HEK293 (cell line): Measurements from ENCODE around the gene SWAP70.

Experiments used
- CTCF ChIA-PET: fragments of 350-600 bp; formaldehyde crosslinking; extraction: SDS; loops from one replicate; lab custom pipeline; 2021; ENCODE audit warnings: antibody characterized with exemption; lab: Yijun Ruan, JAX
- POLR2A ChIA-PET: fragments of 300-600 bp; formaldehyde crosslinking; extraction: SDS; loops from one replicate; lab custom pipeline; 2020; ENCODE audit warnings: antibody characterized with exemption, inconsistent platforms; lab: Yijun Ruan, JAX
- H3K27ac ChIP-seq: fragments of 200-500 bp; sonication (Bioruptor generic); 2 replicates; pipeline ENCODE4 v1.5.1; 2014; ENCODE audit warnings: low read depth, low read length, control low read depth, inconsistent platforms; ENCODE audit errors: extremely low read depth
- H3K36me3 ChIP-seq, 2 experiments: fragments of 200-500 bp in 1 of 2; sonication (Bioruptor generic) in 1 of 2; 1 replicate in 1 of 2; 2 replicates in 1 of 2; pipeline ENCODE4 v1.5.1; 2014 to 2017; ENCODE audit warnings: inconsistent platforms in 2 of 2, low read length in 2 of 2; ENCODE audit not compliant: control insufficient read depth in 2 of 2, insufficient read depth in 1 of 2
- H3K4me1 ChIP-seq: fragments of 200-500 bp; sonication (Bioruptor generic); 2 replicates; pipeline ENCODE4 v1.5.1; 2014; ENCODE audit warnings: mild to moderate bottlenecking, low read length, inconsistent platforms; ENCODE audit not compliant: control insufficient read depth, insufficient read depth
- H3K4me3 ChIP-seq: 2 replicates; pipeline ENCODE4 v1.5.1; 2011; ENCODE audit warnings: low read depth, mild to moderate bottlenecking, control low read depth, low read length, moderate library complexity
- H3K9me3 ChIP-seq: fragments of 200-500 bp; sonication (Bioruptor generic); 2 replicates; pipeline ENCODE4 v1.5.1; 2014; ENCODE audit warnings: low read depth, low read length, inconsistent platforms; ENCODE audit not compliant: control insufficient read depth, insufficient read depth
- EGR2 ChIP-seq: fragments of 450-650 bp; formaldehyde crosslinking; IDR thresholded peaks from 2 replicates; pipeline ENCODE4 v1.5.1; 2016; ENCODE audit warnings: low read depth, missing biosample characterization, missing genetic modification characterization
- GFI1B ChIP-seq: fragments of 450-650 bp; formaldehyde crosslinking; IDR thresholded peaks from 2 replicates; pipeline ENCODE4 v1.5.1; 2016; ENCODE audit warnings: missing biosample characterization, missing genetic modification characterization
- GLI4 ChIP-seq: fragments of 450-650 bp; formaldehyde crosslinking; IDR thresholded peaks from 2 replicates; pipeline ENCODE4 v1.5.1; 2016; ENCODE audit warnings: missing biosample characterization, missing genetic modification characterization
- KLF1 ChIP-seq: fragments of 450-650 bp; formaldehyde crosslinking; IDR thresholded peaks from 2 replicates; pipeline ENCODE4 v1.5.1; 2016; ENCODE audit warnings: missing biosample characterization, missing genetic modification characterization
- PRDM2 ChIP-seq: fragments of 450-650 bp; formaldehyde crosslinking; IDR thresholded peaks from 2 replicates; pipeline ENCODE4 v1.5.1; 2016; ENCODE audit warnings: missing biosample characterization, missing genetic modification characterization, borderline replicate concordance
- ZFP41 ChIP-seq: fragments of 450-650 bp; formaldehyde crosslinking; IDR thresholded peaks from 2 replicates; pipeline ENCODE4 v1.5.1; 2016; ENCODE audit warnings: missing biosample characterization, missing genetic modification characterization, borderline replicate concordance
- ZNF16 ChIP-seq: fragments of 450-650 bp; formaldehyde crosslinking; IDR thresholded peaks from 2 replicates; pipeline ENCODE4 v1.5.1; 2016; ENCODE audit warnings: low read depth, missing biosample characterization, missing genetic modification characterization
- ZNF174 ChIP-seq: fragments of 450-650 bp; formaldehyde crosslinking; IDR thresholded peaks from 2 replicates; pipeline ENCODE4 v1.5.0; 2017; ENCODE audit warnings: missing biosample characterization, mild to moderate bottlenecking, missing genetic modification characterization
- ZNF18 ChIP-seq: fragments of 450-650 bp; formaldehyde crosslinking; IDR thresholded peaks from 2 replicates; pipeline ENCODE4 v1.5.1; 2016; ENCODE audit warnings: missing biosample characterization, missing genetic modification characterization
- ZNF211 ChIP-seq: fragments of 450-650 bp; formaldehyde crosslinking; IDR thresholded peaks from 2 replicates; pipeline ENCODE4 v1.5.1; 2016; ENCODE audit warnings: low read depth, missing biosample characterization, missing genetic modification characterization
- ZNF366 ChIP-seq: fragments of 450-650 bp; formaldehyde crosslinking; conservative IDR thresholded peaks from 2 replicates; pipeline ENCODE4 v1.5.1; 2016; ENCODE audit warnings: missing biosample characterization, missing genetic modification characterization
- ZNF518A ChIP-seq: fragments of 450-650 bp; formaldehyde crosslinking; conservative IDR thresholded peaks from 2 replicates; pipeline ENCODE4 v1.5.1; 2016; ENCODE audit warnings: low read depth, missing biosample characterization, missing genetic modification characterization
- ZNF571 ChIP-seq: fragments of 450-650 bp; formaldehyde crosslinking; IDR thresholded peaks from 2 replicates; pipeline ENCODE4 v1.5.0; 2017; ENCODE audit warnings: missing biosample characterization, missing genetic modification characterization
- ZNF580 ChIP-seq: fragments of 450-650 bp; formaldehyde crosslinking; IDR thresholded peaks from 2 replicates; pipeline ENCODE4 v1.5.1; 2016; ENCODE audit warnings: missing biosample characterization, missing genetic modification characterization
- ZNF624 ChIP-seq: fragments of 450-650 bp; formaldehyde crosslinking; IDR thresholded peaks from 2 replicates; pipeline ENCODE4 v1.5.1; 2017; ENCODE audit warnings: missing biosample characterization, missing genetic modification characterization
- ZNF645 ChIP-seq: fragments of 450-650 bp; formaldehyde crosslinking; IDR thresholded peaks from 2 replicates; pipeline ENCODE4; 2016; ENCODE audit warnings: missing biosample characterization, missing genetic modification characterization
- ZSCAN23 ChIP-seq: fragments of 450-650 bp; formaldehyde crosslinking; IDR thresholded peaks from 2 replicates; pipeline ENCODE4 v1.5.1; 2016; ENCODE audit warnings: missing biosample characterization, missing genetic modification characterization
- ZSCAN4 ChIP-seq: fragments of 450-650 bp; formaldehyde crosslinking; IDR thresholded peaks from 2 replicates; pipeline ENCODE4 v1.5.1; 2017; ENCODE audit warnings: missing biosample characterization, missing genetic modification characterization

The SWAP70 gene

GRCh38 chr11:9660886-9661285 is 3.0 kb upstream of the SWAP70 start (continued):
- TF ChIP-seq ZNF518A (tag by site-specific recombination): no peak
- TF ChIP-seq ZSCAN4 (tag by site-specific recombination): no peak
- TF ChIP-seq ZNF645 (tag by site-specific recombination): no peak
- TF ChIP-seq ZNF366: no peak
- no peak for TF ChIP-seq ZNF211

- H3K4me1 ChIP-seq: no peaks in the 10 kb centered on the region
- CTCF ChIA-PET: interaction anchor here (0.7 kb wide), 1 partner anchor 519 kb away, joined by 4 read pairs; no protein-coding TSS in a partner anchor
- no peaks in the 10 kb centered on the region for H3K36me3 ChIP-seq
- no peak overlapping the region for H3K27ac ChIP-seq
- no peak overlapping the region for H3K4me3 ChIP-seq
- no peaks in the 10 kb centered on the region for H3K9me3 ChIP-seq
- POLR2A ChIA-PET: no interaction called here
- TF ChIP-seq ZNF580 (no peak), GFI1B (no peak), GLI4 (tag by site-specific recombination) (no peak), PRDM2 (tag by site-specific recombination) (no peak), ZFP41 (tag by site-specific recombination) (no peak), KLF1 (no peak), ZNF174 (tag by site-specific recombination) (no peak), ZNF624 (tag by site-specific recombination) (no peak), ZNF16 (tag by site-specific recombination) (no peak), ZNF571 (no peak), EGR2 (tag by site-specific recombination) (no peak), ZNF18 (tag by site-specific recombination) (no peak), ZNF211 (no peak), ZSCAN23 (tag by site-specific recombination) (no peak)
Measured at GRCh38 chr11:9662273-9662672, 1.6 kb upstream of the SWAP70 start.
